Uterus (tissue), 2 donors: Measurements from ENCODE around the gene ZNF783.
"Not testable (repeated sequence)": the region's sequence is repeated elsewhere in the genome, so short reads cannot be mapped to it uniquely, and the experiment has no call there.

Experiments used
- CTCF ChIP-seq, 4 experiments: fragments of 200-600 bp in 2 of 4; fragments of 450-650 bp in 2 of 4; sonication (generic) in 2 of 4; IDR thresholded peaks; one replicate each; pipeline ENCODE4 v1.5.1; 2016 to 2019; ENCODE audit warnings: antibody characterized with exemption in 4 of 4, mild to moderate bottlenecking in 2 of 4, moderate library complexity in 1 of 4
- POLR2A ChIP-seq, 2 donors: fragments of 450-650 bp; IDR thresholded peaks; one replicate each; pipeline ENCODE4 v1.6.1; 2016; ENCODE audit warnings: antibody characterized with exemption in 2 of 2, mild to moderate bottlenecking in 1 of 2, moderate library complexity in 1 of 2

GRCh38 chr7:149274424-149274823 lies 12.4 kb downstream of the ZNF783 start:
- not testable (repeated sequence) for TF ChIP-seq POLR2A, CTCF (IDR thresholded peaks at IDR 0.05)
